Activated CD8-positive, alpha-beta T cell treated with anti-CD3 and anti-CD28 coated beads for 36 hours (primary cell): ENCODE results near the gene FOXP1. TPM values are rescaled to one million over a fixed set of nuclear protein-coding genes. Genes with fewer than 3 reads are reported as not detected.

ENCODE experiments used
- ATAC-seq: fragments of 200-7000 bp; cut with Tn5 transposase; one replicate; pipeline ENCODE4 v1.10.0; 2021; ENCODE audit warnings: mild to moderate bottlenecking, moderate library complexity
- CTCF ChIA-PET: fragments of 350-600 bp; sonication (Branson Sonifier 250); formaldehyde crosslinking; loops from one replicate; lab custom pipeline; 2021; ENCODE audit warnings: antibody characterized with exemption; lab: Charles Lee
- POLR2A ChIA-PET: fragments of 350-600 bp; sonication (Branson Sonifier 250); formaldehyde crosslinking; loops from one replicate; lab custom pipeline; 2021; ENCODE audit warnings: antibody characterized with exemption; lab: Charles Lee
- DNase-seq: peaks from one replicate; pipeline ENCODE4 v3.0.0-alpha.2; 2020
- H3K27ac Mint-ChIP-seq: one replicate; pipeline ENCODE4 v1.8.0; 2021; ENCODE audit warnings: mild to moderate bottlenecking, mixed read lengths
- H3K27me3 Mint-ChIP-seq: one replicate; pipeline ENCODE4 v1.8.0; 2021; ENCODE audit warnings: mixed read lengths
- H3K36me3 Mint-ChIP-seq: one replicate; pipeline ENCODE4 v1.8.0; 2021; ENCODE audit warnings: low read depth, mixed read lengths
- H3K4me1 Mint-ChIP-seq: one replicate; pipeline ENCODE4 v1.8.0; 2021; ENCODE audit warnings: low read depth, mixed read lengths
- H3K4me3 Mint-ChIP-seq: one replicate; pipeline ENCODE4 v1.8.0; 2021; ENCODE audit warnings: mild to moderate bottlenecking, moderate library complexity, mixed read lengths
- H3K9me3 Mint-ChIP-seq: one replicate; pipeline ENCODE4 v1.8.0; 2021; ENCODE audit warnings: mixed read lengths
- CTCF ChIP-seq: fragments of 200-600 bp; IDR thresholded peaks from one replicate; pipeline ENCODE4 v1.8.0; 2022; ENCODE audit warnings: antibody characterized with exemption, mild to moderate bottlenecking
- intact Hi-C: fragments of 100-400 bp; cut with micrococcal nuclease; formaldehyde crosslinking; loops from one replicate; pipeline ENCODE4 v1.10.0; 2022
- total RNA-seq, 2 experiments: library from RNA; stranded (reverse); gene quantifications; one replicate each; pipeline ENCODE4 v1.2.3, GENCODE V29; 2021

Gene FOXP1
- total RNA-seq, 2 experiments from 2014 or later: 145 to 153 TPM

GRCh38 chr3:71208211-71209095, 375.1 kb downstream of the FOXP1 start:
- Mint-ChIP-seq H3K27ac (peak overlapping the region; percentile 81), H3K4me3 (no peak overlapping the region), H3K27me3 (no peaks in the 10 kb centered on the region), H3K4me1 (peaks cover 86% of the 10 kb centered on the region), H3K9me3 (peaks cover 6% of the 10 kb centered on the region), H3K36me3 (peaks cover 34% of the 10 kb centered on the region)
- ATAC-seq: no peak
- no peak for DNase-seq
- CTCF ChIA-PET: interaction anchor here (1.2 to 1.3 kb wide), 3 partner anchors 9 to 17 kb away, joined by 3 read pairs; no protein-coding TSS in a partner anchor
- intact Hi-C loops: no loop called here
- no peak for TF ChIP-seq CTCF
- POLR2A ChIA-PET: interaction anchor here (1.0 kb wide), 1 partner anchor 12 kb away, joined by 3 read pairs; no protein-coding TSS in a partner anchor

- Mint-ChIP-seq H3K4me3 (no peak overlapping the region), H3K36me3 (peaks cover 31% of the 10 kb centered on the region), H3K9me3 (peaks cover 6% of the 10 kb centered on the region), H3K4me1 (peaks cover 93% of the 10 kb centered on the region), H3K27ac (peak overlapping the region; percentile 81), H3K27me3 (no peaks in the 10 kb centered on the region)
- ChIA-PET POLR2A (no interaction called here), CTCF (no interaction called here)
- DNase-seq (no peak), ATAC-seq (peak; percentile 22)
- no peak for TF ChIP-seq CTCF
- intact Hi-C loops: no loop called here
These were observed 375.9 kb downstream of the FOXP1 start for GRCh38 chr3:71207632-71208031.

- H3K27me3 Mint-ChIP-seq: no peaks in the 10 kb centered on the region
- H3K36me3 Mint-ChIP-seq: peaks cover 26% of the 10 kb centered on the region
- peaks cover 92% of the 10 kb centered on the region for H3K4me1 Mint-ChIP-seq
- H3K27ac Mint-ChIP-seq: peak overlapping the region; percentile 16
- H3K4me3 Mint-ChIP-seq: no peak overlapping the region
- ATAC-seq: no peak
- ChIA-PET POLR2A (interaction anchor here (0.8 kb wide), 1 partner anchor 11 kb away, joined by 3 read pairs; no protein-coding TSS in a partner anchor), CTCF (interaction anchor here (0.8 to 1.0 kb wide), 2 partner anchors 11 to 285 kb away, joined by 3 to 4 read pairs; no protein-coding TSS in a partner anchor)
- peaks cover 2% of the 10 kb centered on the region for H3K9me3 Mint-ChIP-seq
- no peak for DNase-seq
- intact Hi-C loops: no loop called here
- no peak for TF ChIP-seq CTCF
These were observed 377.0 kb downstream of the FOXP1 start for GRCh38 chr3:71206305-71207165.

- Mint-ChIP-seq H3K4me1 (peaks cover 81% of the 10 kb centered on the region), H3K27me3 (no peaks in the 10 kb centered on the region), H3K4me3 (no peak overlapping the region), H3K36me3 (peaks cover 13% of the 10 kb centered on the region), H3K9me3 (peaks cover 2% of the 10 kb centered on the region), H3K27ac (peak overlapping the region; percentile 80)
- no peak for DNase-seq
- POLR2A ChIA-PET: no interaction called here
- intact Hi-C loops: no loop called here
- CTCF ChIA-PET: interaction anchor here (1.1 kb wide), 1 partner anchor 10 kb away, joined by 3 read pairs; no protein-coding TSS in a partner anchor
- no peak for ATAC-seq
- TF ChIP-seq CTCF: no peak
These were observed 379.6 kb downstream of the FOXP1 start for GRCh38 chr3:71203727-71204488.
